Gastrocnemius medialis (tissue), 4 donors: ENCODE data around the gene CPNE5. TPM values are rescaled to one million over a fixed set of nuclear protein-coding genes. Genes with fewer than 3 reads are reported as not detected.

Source experiments
- ATAC-seq, 2 donors: fragments of 150-250 bp; one replicate each; pipeline ENCODE4 v1.9.1; 2016
- DNase-seq, 2 donors: peaks; one replicate each; pipeline ENCODE4 v3.0.0-alpha.2; 2019
- H3K27ac ChIP-seq, 4 donors: fragments of 200-600 bp; sonication (generic); 1 replicate in 1 of 4; 2 replicates in 3 of 4; pipeline ENCODE4 v1.5.1; 2016 to 2018; ENCODE audit warnings: mild to moderate bottlenecking in 2 of 4, moderate library complexity in 1 of 4
- H3K27me3 ChIP-seq, 3 donors: fragments of 200-600 bp; sonication (generic) in 2 of 3; 1 replicate in 1 of 3; 2 replicates in 2 of 3; pipeline versions ENCODE4 v1.5.1 to v1.6.0; 2016 to 2019; ENCODE audit warnings: mild to moderate bottlenecking in 1 of 3, moderate library complexity in 1 of 3
- H3K36me3 ChIP-seq, 2 donors: fragments of 200-600 bp; sonication (generic) in 1 of 2; one replicate each; pipeline ENCODE4 v1.5.1; 2017 to 2018
- H3K4me1 ChIP-seq, 2 donors: fragments of 200-600 bp; sonication (generic) in 1 of 2; one replicate each; pipeline ENCODE4 v1.5.1; 2016 to 2017; ENCODE audit warnings: mild to moderate bottlenecking in 2 of 2
- H3K4me3 ChIP-seq, 4 donors: fragments of 200-600 bp; sonication (generic) in 3 of 4; 1 replicate in 1 of 4; 2 replicates in 3 of 4; pipeline ENCODE4 v1.5.1; 2016 to 2019; ENCODE audit warnings: mild to moderate bottlenecking in 2 of 4
- H3K9me3 ChIP-seq, 3 donors: fragments of 200-600 bp; sonication (generic) in 2 of 3; 1 replicate in 1 of 3; 2 replicates in 2 of 3; pipeline ENCODE4 v1.5.1; 2016 to 2019
- POLR2A ChIP-seq, 2 donors: fragments of 450-650 bp; IDR thresholded peaks; one replicate each; pipeline ENCODE4 v1.6.1; 2017; ENCODE audit warnings: antibody characterized with exemption in 2 of 2, mild to moderate bottlenecking in 2 of 2, moderate library complexity in 2 of 2
- in situ Hi-C, 4 donors: fragments of 200-750 bp; cut with MboI; loops; one replicate each; pipeline versions ENCODE4 v1.15.0 to v1.8.0; 2017; ENCODE audit warnings: low sequenced_read_pairs in 4 of 4
- intact Hi-C: fragments of 100-400 bp; cut with DNase I; formaldehyde crosslinking; loops from one replicate; pipeline ENCODE4 v1.15.1; 2023; ENCODE audit warnings: low total_unique reads
- total RNA-seq, 4 donors: library from RNA; depleted of rRNA; stranded (reverse); fragments of >200 nt; gene quantifications; one replicate each; pipeline versions ENCODE4 v1.1.0 to v1.2.3, GENCODE V29; 2016
- TF ChIP-seq, protein P1 (sequence below), 5 experiments: fragments of 450-650 bp in 3 of 5; fragments of 200-600 bp in 2 of 5; sonication (generic) in 2 of 5; IDR thresholded peaks in 4 of 5; conservative IDR thresholded peaks in 1 of 5; 1 replicate in 4 of 5; 2 replicates in 1 of 5; pipeline ENCODE4 v1.5.1; 2016 to 2019; ENCODE audit warnings: antibody characterized with exemption in 5 of 5, mild to moderate bottlenecking in 3 of 5, moderate library complexity in 3 of 5

CPNE5 gene
- total RNA-seq, 4 donors from 2014 or later: 0.11 TPM; not detected in 3

GRCh38 chr6:36720251-36721141 is 118.7 kb downstream of the CPNE5 start:
- no peaks in the 10 kb centered on the region for H3K27me3 ChIP-seq
- intact Hi-C loops: no loop called here

DNA sequence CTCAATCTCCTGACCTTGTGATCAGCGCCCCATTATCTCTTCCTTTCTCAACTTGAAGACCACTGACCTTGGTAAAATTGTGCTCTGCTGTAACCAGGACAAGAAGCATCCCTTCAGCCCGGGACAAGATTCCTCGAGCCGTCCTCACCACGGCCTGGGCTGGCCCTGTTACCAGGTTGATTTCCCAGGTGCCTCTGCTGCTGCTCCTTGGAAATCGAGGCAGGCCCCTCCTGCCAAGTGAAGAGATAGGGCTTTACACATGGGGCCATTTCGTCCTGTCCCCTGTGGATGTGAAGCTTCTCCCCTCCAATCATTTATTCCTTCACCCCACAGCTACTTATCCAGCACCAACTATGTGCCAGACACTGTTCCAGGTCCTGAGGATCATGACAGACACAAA is 120.1 kb downstream of the CPNE5 start:
- ATAC-seq: no peak
- Histone ChIP-seq H3K4me1 (no peaks in the 10 kb centered on the region), H3K4me3 (no peak overlapping the region), H3K27ac (no peak overlapping the region), H3K9me3 (no peaks in the 10 kb centered on the region), H3K36me3 (no peaks in the 10 kb centered on the region), H3K27me3 (no peaks in the 10 kb centered on the region)
- TF ChIP-seq, protein P1, sequence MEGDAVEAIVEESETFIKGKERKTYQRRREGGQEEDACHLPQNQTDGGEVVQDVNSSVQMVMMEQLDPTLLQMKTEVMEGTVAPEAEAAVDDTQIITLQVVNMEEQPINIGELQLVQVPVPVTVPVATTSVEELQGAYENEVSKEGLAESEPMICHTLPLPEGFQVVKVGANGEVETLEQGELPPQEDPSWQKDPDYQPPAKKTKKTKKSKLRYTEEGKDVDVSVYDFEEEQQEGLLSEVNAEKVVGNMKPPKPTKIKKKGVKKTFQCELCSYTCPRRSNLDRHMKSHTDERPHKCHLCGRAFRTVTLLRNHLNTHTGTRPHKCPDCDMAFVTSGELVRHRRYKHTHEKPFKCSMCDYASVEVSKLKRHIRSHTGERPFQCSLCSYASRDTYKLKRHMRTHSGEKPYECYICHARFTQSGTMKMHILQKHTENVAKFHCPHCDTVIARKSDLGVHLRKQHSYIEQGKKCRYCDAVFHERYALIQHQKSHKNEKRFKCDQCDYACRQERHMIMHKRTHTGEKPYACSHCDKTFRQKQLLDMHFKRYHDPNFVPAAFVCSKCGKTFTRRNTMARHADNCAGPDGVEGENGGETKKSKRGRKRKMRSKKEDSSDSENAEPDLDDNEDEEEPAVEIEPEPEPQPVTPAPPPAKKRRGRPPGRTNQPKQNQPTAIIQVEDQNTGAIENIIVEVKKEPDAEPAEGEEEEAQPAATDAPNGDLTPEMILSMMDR (IDR thresholded peaks at IDR 0.05 in 4 of 5, conservative IDR thresholded peaks at IDR 0.05 in 1 of 5): no peak
- TF ChIP-seq POLR2A (IDR thresholded peaks at IDR 0.05): no peak
- DNase-seq: no peak
- intact Hi-C loops (no loop called here), in situ Hi-C loops (no loop called here)

More at GRCh38 chr6:36720251-36721141, 118.7 kb downstream of the CPNE5 start:
- Histone ChIP-seq H3K9me3 (no peaks in the 10 kb centered on the region), H3K27ac (no peak overlapping the region), H3K4me1 (no peaks in the 10 kb centered on the region), H3K36me3 (no peaks in the 10 kb centered on the region), H3K4me3 (no peak overlapping the region)
- in situ Hi-C loops: no loop called here
- ATAC-seq: no peak
- TF ChIP-seq, protein P1 (IDR thresholded peaks at IDR 0.05 in 4 of 5, conservative IDR thresholded peaks at IDR 0.05 in 1 of 5): no peak
- TF ChIP-seq POLR2A (IDR thresholded peaks at IDR 0.05): no peak
- no peak for DNase-seq

- ATAC-seq: no peak
- Histone ChIP-seq H3K9me3 (no peaks in the 10 kb centered on the region), H3K27me3 (no peaks in the 10 kb centered on the region), H3K4me3 (no peak overlapping the region), H3K36me3 (no peaks in the 10 kb centered on the region), H3K27ac (no peak overlapping the region), H3K4me1 (no peaks in the 10 kb centered on the region)
- intact Hi-C loops: no loop called here
- TF ChIP-seq, protein P1 (IDR thresholded peaks at IDR 0.05 in 4 of 5, conservative IDR thresholded peaks at IDR 0.05 in 1 of 5): no peak
- in situ Hi-C loops: no loop called here
- DNase-seq: no peak
Measured at GRCh38 chr6:36718560-36718959, 120.7 kb downstream of the CPNE5 start.

DNA sequence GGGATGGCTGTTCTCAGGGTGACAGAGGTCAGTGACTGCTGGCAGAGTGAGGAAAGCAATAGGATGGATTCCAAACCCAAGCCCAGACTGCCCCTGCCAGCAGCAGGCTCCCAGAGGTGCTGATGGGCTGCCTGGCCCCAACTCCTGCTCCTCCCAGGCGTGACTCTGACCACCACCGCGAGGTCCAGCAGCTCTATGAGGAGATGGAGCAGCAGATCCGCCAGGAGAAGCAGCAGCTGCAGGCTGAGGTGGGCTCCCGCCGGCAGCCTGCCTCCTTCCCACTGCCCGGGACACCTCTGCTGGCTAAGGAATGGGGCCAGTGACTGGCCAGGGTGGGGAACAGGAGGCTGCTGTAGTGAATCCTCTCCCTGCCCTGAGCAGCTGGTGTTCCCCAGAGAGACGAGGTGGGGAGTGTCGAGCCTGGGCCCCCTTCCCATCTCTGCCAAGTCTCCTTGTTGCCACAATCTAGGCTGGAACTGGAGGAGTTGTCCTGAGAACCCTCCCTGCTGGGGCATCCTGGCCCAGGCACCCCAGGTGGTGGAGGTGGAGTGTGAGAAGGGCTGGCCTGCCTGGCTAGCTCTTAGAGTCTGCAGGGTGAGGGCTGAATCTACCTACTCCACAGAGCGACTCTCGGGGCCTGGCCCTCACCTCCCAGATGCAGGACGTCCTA is 121.2 kb downstream of the CPNE5 start:
- Histone ChIP-seq H3K36me3 (no peaks in the 10 kb centered on the region), H3K4me1 (no peaks in the 10 kb centered on the region), H3K4me3 (no peak overlapping the region), H3K9me3 (no peaks in the 10 kb centered on the region), H3K27me3 (no peaks in the 10 kb centered on the region), H3K27ac (no peak overlapping the region)
- in situ Hi-C loops: no loop called here
- intact Hi-C loops: no loop called here
- no peak for DNase-seq
- ATAC-seq: no peak
- TF ChIP-seq, protein P1 (IDR thresholded peaks at IDR 0.05 in 4 of 5, conservative IDR thresholded peaks at IDR 0.05 in 1 of 5): no peak
- no peak for TF ChIP-seq POLR2A (IDR thresholded peaks at IDR 0.05)
